Mucosa of stomach (tissue), 1 donor: ENCODE results near the gene ARHGAP42.

Experiments
- H3K27me3 ChIP-seq: one replicate; pipeline ENCODE4 v1.7.0; 2013; ENCODE audit warnings: mild to moderate bottlenecking, low read length; ENCODE audit not compliant: control insufficient read depth, insufficient read depth
- H3K36me3 ChIP-seq: one replicate; pipeline ENCODE4 v1.7.0; 2013; ENCODE audit warnings: low read length; ENCODE audit not compliant: control insufficient read depth, insufficient read depth
- H3K4me1 ChIP-seq: one replicate; pipeline ENCODE4 v1.7.0; 2013; ENCODE audit warnings: mild to moderate bottlenecking, low read length; ENCODE audit not compliant: control insufficient read depth, insufficient read depth
- H3K4me3 ChIP-seq: one replicate; pipeline ENCODE4 v1.7.0; 2013; ENCODE audit warnings: low read length
- H3K9ac ChIP-seq: one replicate; pipeline ENCODE4 v1.7.0; 2013; ENCODE audit warnings: mild to moderate bottlenecking, low read length, moderate library complexity
- H3K9me3 ChIP-seq: one replicate; pipeline ENCODE4 v1.7.0; 2013; ENCODE audit warnings: mild to moderate bottlenecking, low read length, moderate library complexity; ENCODE audit not compliant: control insufficient read depth
- donor health status: Pancreatic carcinoma.

Gene ARHGAP42

GRCh38 chr11:100928426-100928825 is 241.3 kb downstream of the ARHGAP42 start:
- H3K4me1 ChIP-seq = no peaks in the 10 kb centered on the region
- H3K4me3 ChIP-seq = no peak overlapping the region
- no peaks in the 10 kb centered on the region for H3K9me3 ChIP-seq
- no peak overlapping the region for H3K9ac ChIP-seq
- H3K27me3 ChIP-seq = no peaks in the 10 kb centered on the region
- H3K36me3 ChIP-seq = no peaks in the 10 kb centered on the region

- Histone ChIP-seq H3K9ac (no peak overlapping the region), H3K9me3 (no peaks in the 10 kb centered on the region), H3K4me3 (no peak overlapping the region)
Observed at GRCh38 chr11:100929377-100929776, 242.3 kb downstream of the ARHGAP42 start.

GRCh38 chr11:100930185-100930778 is 243.2 kb downstream of the ARHGAP42 start:
- Histone ChIP-seq H3K4me1 (no peaks in the 10 kb centered on the region), H3K27me3 (no peaks in the 10 kb centered on the region), H3K9ac (no peak overlapping the region), H3K36me3 (no peaks in the 10 kb centered on the region), H3K4me3 (no peak overlapping the region), H3K9me3 (no peaks in the 10 kb centered on the region)

More at GRCh38 chr11:100929377-100929776, 242.3 kb downstream of the ARHGAP42 start:
- no peaks in the 10 kb centered on the region for H3K36me3 ChIP-seq
- H3K4me1 ChIP-seq = no peaks in the 10 kb centered on the region
- no peaks in the 10 kb centered on the region for H3K27me3 ChIP-seq

GRCh38 chr11:100932474-100933100 is 245.5 kb downstream of the ARHGAP42 start:
- Histone ChIP-seq H3K27me3 (no peaks in the 10 kb centered on the region), H3K36me3 (no peaks in the 10 kb centered on the region), H3K4me3 (no peak overlapping the region)

GRCh38 chr11:100936781-100937180 is 249.7 kb downstream of the ARHGAP42 start:
- H3K27me3 ChIP-seq = no peaks in the 10 kb centered on the region
- no peaks in the 10 kb centered on the region for H3K9me3 ChIP-seq
- no peaks in the 10 kb centered on the region for H3K36me3 ChIP-seq
- H3K9ac ChIP-seq = no peak overlapping the region
- H3K4me3 ChIP-seq = no peak overlapping the region
- H3K4me1 ChIP-seq = peaks cover 3% of the 10 kb centered on the region

More at GRCh38 chr11:100932474-100933100, 245.5 kb downstream of the ARHGAP42 start:
- Histone ChIP-seq H3K4me1 (no peaks in the 10 kb centered on the region), H3K9ac (no peak overlapping the region), H3K9me3 (no peaks in the 10 kb centered on the region)

GRCh38 chr11:100939571-100939970 is 252.5 kb downstream of the ARHGAP42 start:
- H3K4me1 ChIP-seq = peaks cover 11% of the 10 kb centered on the region
- no peak overlapping the region for H3K9ac ChIP-seq
- H3K36me3 ChIP-seq = no peaks in the 10 kb centered on the region
- no peaks in the 10 kb centered on the region for H3K9me3 ChIP-seq
- H3K27me3 ChIP-seq = no peaks in the 10 kb centered on the region
- no peak overlapping the region for H3K4me3 ChIP-seq

GRCh38 chr11:100940111-100940510 is 253.0 kb downstream of the ARHGAP42 start:
- Histone ChIP-seq H3K4me1 (peaks cover 11% of the 10 kb centered on the region), H3K4me3 (no peak overlapping the region), H3K36me3 (no peaks in the 10 kb centered on the region), H3K9me3 (no peaks in the 10 kb centered on the region), H3K9ac (no peak overlapping the region), H3K27me3 (no peaks in the 10 kb centered on the region)

GRCh38 chr11:100941033-100941432 is 253.9 kb downstream of the ARHGAP42 start:
- no peak overlapping the region for H3K4me3 ChIP-seq
- H3K27me3 ChIP-seq = no peaks in the 10 kb centered on the region
- H3K36me3 ChIP-seq = no peaks in the 10 kb centered on the region
- peaks cover 11% of the 10 kb centered on the region for H3K4me1 ChIP-seq
- H3K9me3 ChIP-seq = no peaks in the 10 kb centered on the region
- H3K9ac ChIP-seq = no peak overlapping the region

- Histone ChIP-seq H3K27me3 (no peaks in the 10 kb centered on the region), H3K36me3 (no peaks in the 10 kb centered on the region), H3K9ac (no peak overlapping the region), H3K4me3 (no peak overlapping the region), H3K4me1 (peaks cover 11% of the 10 kb centered on the region), H3K9me3 (no peaks in the 10 kb centered on the region)
Observed at GRCh38 chr11:100942016-100942415, 254.9 kb downstream of the ARHGAP42 start.

GRCh38 chr11:100948936-100949335 is 261.8 kb downstream of the ARHGAP42 start:
- H3K9me3 ChIP-seq = no peaks in the 10 kb centered on the region

GRCh38 chr11:100949443-100949842 is 262.4 kb downstream of the ARHGAP42 start:
- H3K4me3 ChIP-seq = no peak overlapping the region

More at GRCh38 chr11:100948936-100949335, 261.8 kb downstream of the ARHGAP42 start:
- Histone ChIP-seq H3K36me3 (no peaks in the 10 kb centered on the region), H3K4me1 (no peaks in the 10 kb centered on the region), H3K4me3 (no peak overlapping the region), H3K27me3 (no peaks in the 10 kb centered on the region), H3K9ac (no peak overlapping the region)

GRCh38 chr11:100955318-100955717 is 268.2 kb downstream of the ARHGAP42 start:
- no peaks in the 10 kb centered on the region for H3K9me3 ChIP-seq
- H3K4me3 ChIP-seq = no peak overlapping the region
- H3K36me3 ChIP-seq = no peaks in the 10 kb centered on the region
- H3K9ac ChIP-seq = no peak overlapping the region
- no peaks in the 10 kb centered on the region for H3K4me1 ChIP-seq
- H3K27me3 ChIP-seq = no peaks in the 10 kb centered on the region

More at GRCh38 chr11:100949443-100949842, 262.4 kb downstream of the ARHGAP42 start:
- H3K9me3 ChIP-seq = no peaks in the 10 kb centered on the region
- H3K36me3 ChIP-seq = no peaks in the 10 kb centered on the region
- H3K27me3 ChIP-seq = no peaks in the 10 kb centered on the region
- no peaks in the 10 kb centered on the region for H3K4me1 ChIP-seq
- no peak overlapping the region for H3K9ac ChIP-seq
